ENCODE measurements around the gene METTL26. TPM values are rescaled to one million over a fixed set of nuclear protein-coding genes. Genes with fewer than 3 reads are reported as not detected.
A peak's percentile ranks its signal among the peaks of the same experiment; 100 is the strongest.

Gene METTL26
- total and polyA plus RNA-seq, 9 of the 15 experiments (the other 6 are each of a cell fraction or from before 2014, with no cell fraction given): 7.3 to 262 (median 80.9) TPM

DNA sequence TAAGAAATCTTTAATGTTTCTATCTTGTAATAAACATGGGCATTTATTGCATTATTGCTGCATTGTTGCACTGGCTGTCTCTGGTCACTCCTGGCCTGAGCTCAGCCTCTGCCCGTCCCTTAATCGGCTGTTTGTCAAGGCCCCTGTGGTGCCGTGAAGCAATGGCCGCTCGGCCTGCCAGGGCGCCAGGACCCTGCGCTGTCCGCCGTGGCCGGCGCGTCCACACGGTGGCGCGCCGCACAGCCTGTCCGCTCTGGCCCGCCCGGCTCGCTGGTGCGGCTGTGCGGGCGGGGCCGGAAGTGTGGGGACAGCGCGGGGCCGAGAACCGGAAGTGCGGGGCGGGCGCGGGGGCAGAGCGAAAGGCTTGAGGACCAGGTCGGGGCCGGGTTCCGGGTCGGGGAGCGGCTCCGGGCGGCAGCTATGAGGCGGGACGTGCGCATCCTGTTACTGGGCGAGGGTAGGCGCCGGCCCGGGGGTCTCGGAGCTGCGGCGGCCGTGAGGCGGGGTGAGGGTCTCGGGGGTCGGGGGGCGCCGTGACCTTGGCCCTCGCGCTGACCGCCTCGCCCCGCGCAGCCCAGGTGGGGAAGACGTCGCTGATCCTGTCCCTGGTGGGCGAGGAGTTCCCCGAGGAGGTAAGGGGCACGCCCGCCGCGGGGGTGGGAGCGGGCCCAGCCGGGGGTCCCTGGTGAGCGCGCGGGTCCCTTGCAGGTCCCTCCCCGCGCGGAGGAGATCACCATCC, 31.8 kb upstream of the METTL26 start, which contains the start of gene RHOT2 (continued):
- no peak for TF ChIP-seq CHCHD3 (CRISPR knock-in tag; IDR thresholded peaks at IDR 0.05)
- no peak for TF ChIP-seq PTBP1 (IDR thresholded peaks at IDR 0.05; ENCODE audit: low read depth, low read length)
- TF ChIP-seq, protein P1, sequence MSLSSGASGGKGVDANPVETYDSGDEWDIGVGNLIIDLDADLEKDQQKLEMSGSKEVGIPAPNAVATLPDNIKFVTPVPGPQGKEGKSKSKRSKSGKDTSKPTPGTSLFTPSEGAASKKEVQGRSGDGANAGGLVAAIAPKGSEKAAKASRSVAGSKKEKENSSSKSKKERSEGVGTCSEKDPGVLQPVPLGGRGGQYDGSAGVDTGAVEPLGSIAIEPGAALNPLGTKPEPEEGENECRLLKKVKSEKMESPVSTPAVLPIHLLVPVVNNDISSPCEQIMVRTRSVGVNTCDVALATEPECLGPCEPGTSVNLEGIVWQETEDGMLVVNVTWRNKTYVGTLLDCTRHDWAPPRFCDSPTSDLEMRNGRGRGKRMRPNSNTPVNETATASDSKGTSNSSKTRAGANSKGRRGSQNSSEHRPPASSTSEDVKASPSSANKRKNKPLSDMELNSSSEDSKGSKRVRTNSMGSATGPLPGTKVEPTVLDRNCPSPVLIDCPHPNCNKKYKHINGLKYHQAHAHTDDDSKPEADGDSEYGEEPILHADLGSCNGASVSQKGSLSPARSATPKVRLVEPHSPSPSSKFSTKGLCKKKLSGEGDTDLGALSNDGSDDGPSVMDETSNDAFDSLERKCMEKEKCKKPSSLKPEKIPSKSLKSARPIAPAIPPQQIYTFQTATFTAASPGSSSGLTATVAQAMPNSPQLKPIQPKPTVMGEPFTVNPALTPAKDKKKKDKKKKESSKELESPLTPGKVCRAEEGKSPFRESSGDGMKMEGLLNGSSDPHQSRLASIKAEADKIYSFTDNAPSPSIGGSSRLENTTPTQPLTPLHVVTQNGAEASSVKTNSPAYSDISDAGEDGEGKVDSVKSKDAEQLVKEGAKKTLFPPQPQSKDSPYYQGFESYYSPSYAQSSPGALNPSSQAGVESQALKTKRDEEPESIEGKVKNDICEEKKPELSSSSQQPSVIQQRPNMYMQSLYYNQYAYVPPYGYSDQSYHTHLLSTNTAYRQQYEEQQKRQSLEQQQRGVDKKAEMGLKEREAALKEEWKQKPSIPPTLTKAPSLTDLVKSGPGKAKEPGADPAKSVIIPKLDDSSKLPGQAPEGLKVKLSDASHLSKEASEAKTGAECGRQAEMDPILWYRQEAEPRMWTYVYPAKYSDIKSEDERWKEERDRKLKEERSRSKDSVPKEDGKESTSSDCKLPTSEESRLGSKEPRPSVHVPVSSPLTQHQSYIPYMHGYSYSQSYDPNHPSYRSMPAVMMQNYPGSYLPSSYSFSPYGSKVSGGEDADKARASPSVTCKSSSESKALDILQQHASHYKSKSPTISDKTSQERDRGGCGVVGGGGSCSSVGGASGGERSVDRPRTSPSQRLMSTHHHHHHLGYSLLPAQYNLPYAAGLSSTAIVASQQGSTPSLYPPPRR (CRISPR knock-in tag; IDR thresholded peaks at IDR 0.05; ENCODE audit: borderline replicate concordance): 0 out of 2 replicates have a peak, but pooled peaks have one; percentile 47
- no peak for TF ChIP-seq POLR3G (IDR thresholded peaks at IDR 0.05; ENCODE audit: extremely low read depth, insufficient read length, insufficient replicate concordance)
- no peak for TF ChIP-seq WHSC1 (IDR thresholded peaks at IDR 0.05; ENCODE audit: low read length)
- TF ChIP-seq NR2C1 (IDR thresholded peaks at IDR 0.05): no peak
- no peak for TF ChIP-seq NR2C1 (tag; IDR thresholded peaks at IDR 0.05)
- no peak for TF ChIP-seq SMARCC2 (IDR thresholded peaks at IDR 0.05; ENCODE audit: low read depth)
- TF ChIP-seq, protein P2, sequence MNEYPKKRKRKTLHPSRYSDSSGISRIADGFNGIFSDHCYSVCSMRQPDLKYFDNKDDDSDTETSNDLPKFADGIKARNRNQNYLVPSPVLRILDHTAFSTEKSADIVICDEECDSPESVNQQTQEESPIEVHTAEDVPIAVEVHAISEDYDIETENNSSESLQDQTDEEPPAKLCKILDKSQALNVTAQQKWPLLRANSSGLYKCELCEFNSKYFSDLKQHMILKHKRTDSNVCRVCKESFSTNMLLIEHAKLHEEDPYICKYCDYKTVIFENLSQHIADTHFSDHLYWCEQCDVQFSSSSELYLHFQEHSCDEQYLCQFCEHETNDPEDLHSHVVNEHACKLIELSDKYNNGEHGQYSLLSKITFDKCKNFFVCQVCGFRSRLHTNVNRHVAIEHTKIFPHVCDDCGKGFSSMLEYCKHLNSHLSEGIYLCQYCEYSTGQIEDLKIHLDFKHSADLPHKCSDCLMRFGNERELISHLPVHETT (CRISPR knock-in tag; conservative IDR thresholded peaks at IDR 0.05 in 1 of 2, IDR thresholded peaks at IDR 0.05 in 1 of 2): peak in 1 of 2 experiments; percentile 96; a peak in 2 of 4 replicates
- TF ChIP-seq, protein P3, sequence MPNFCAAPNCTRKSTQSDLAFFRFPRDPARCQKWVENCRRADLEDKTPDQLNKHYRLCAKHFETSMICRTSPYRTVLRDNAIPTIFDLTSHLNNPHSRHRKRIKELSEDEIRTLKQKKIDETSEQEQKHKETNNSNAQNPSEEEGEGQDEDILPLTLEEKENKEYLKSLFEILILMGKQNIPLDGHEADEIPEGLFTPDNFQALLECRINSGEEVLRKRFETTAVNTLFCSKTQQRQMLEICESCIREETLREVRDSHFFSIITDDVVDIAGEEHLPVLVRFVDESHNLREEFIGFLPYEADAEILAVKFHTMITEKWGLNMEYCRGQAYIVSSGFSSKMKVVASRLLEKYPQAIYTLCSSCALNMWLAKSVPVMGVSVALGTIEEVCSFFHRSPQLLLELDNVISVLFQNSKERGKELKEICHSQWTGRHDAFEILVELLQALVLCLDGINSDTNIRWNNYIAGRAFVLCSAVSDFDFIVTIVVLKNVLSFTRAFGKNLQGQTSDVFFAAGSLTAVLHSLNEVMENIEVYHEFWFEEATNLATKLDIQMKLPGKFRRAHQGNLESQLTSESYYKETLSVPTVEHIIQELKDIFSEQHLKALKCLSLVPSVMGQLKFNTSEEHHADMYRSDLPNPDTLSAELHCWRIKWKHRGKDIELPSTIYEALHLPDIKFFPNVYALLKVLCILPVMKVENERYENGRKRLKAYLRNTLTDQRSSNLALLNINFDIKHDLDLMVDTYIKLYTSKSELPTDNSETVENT (CRISPR knock-in tag; IDR thresholded peaks at IDR 0.05): peak; percentile 98
- no peak; the same call in 1 of the 2 replicates for TF ChIP-seq STAT5A (IDR thresholded peaks at IDR 0.05; ENCODE audit: borderline replicate concordance, low read length)
- TF ChIP-seq THRAP3 (IDR thresholded peaks at IDR 0.05; ENCODE audit: borderline replicate concordance): no peak
- no peak for TF ChIP-seq SRSF1 (IDR thresholded peaks at IDR 0.05; ENCODE audit: low read depth, low read length)
- no peak for TF ChIP-seq TEAD2 (tag; IDR thresholded peaks at IDR 0.05)
- TF ChIP-seq ZNF133 (CRISPR knock-in tag; IDR thresholded peaks at IDR 0.05): no peak
- no peak for TF ChIP-seq CSDE1 (IDR thresholded peaks at IDR 0.05)
- TF ChIP-seq CXXC5 (CRISPR knock-in tag; IDR thresholded peaks at IDR 0.05): peak; percentile 89
- TF ChIP-seq, protein P4, sequence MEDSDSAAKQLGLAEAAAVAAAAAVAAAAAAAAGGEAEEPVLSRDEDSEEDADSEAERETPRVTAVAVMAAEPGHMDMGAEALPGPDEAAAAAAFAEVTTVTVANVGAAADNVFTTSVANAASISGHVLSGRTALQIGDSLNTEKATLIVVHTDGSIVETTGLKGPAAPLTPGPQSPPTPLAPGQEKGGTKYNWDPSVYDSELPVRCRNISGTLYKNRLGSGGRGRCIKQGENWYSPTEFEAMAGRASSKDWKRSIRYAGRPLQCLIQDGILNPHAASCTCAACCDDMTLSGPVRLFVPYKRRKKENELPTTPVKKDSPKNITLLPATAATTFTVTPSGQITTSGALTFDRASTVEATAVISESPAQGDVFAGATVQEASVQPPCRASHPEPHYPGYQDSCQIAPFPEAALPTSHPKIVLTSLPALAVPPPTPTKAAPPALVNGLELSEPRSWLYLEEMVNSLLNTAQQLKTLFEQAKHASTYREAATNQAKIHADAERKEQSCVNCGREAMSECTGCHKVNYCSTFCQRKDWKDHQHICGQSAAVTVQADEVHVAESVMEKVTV (CRISPR knock-in tag; IDR thresholded peaks at IDR 0.05): no peak; the same call in 1 of the 2 replicates
